ENCODE measurements around the gene SPAG17. TPM values are rescaled to one million over a fixed set of nuclear protein-coding genes. Genes with fewer than 3 reads are reported as not detected.

SPAG17 gene
- polyA plus RNA-seq, 1 of the 3 experiments (the other 2 are of a cell fraction) = not detected

DNA sequence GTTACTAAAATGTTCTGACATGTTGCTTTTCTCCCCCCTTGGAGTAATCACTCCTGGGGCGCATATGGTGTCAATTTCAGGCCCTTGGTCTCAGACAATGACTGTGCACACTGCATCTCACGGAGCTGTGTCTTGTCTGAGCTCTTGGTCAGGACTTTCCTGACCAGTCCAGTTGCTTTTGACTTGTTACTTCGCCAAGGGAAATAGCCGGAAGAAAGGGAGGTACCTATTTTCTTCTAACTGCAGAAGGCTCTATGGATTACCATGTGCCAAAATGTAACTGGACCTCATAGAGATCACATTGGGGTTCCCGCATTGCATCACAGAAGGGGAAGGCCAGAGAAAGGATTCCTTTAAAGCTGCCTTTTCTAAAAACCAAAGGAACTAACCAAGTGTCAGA lies 68.6 kb downstream of the SPAG17 start:
- peaks cover 10% of the 10 kb centered on the region; the same call in 1 of the 2 replicates for H3K27me3 ChIP-seq (ENCODE audit: insufficient read depth)
- no peaks in the 10 kb centered on the region for H3K79me2 ChIP-seq (ENCODE audit: insufficient read depth)
- no peak overlapping the region for H3K4me3 ChIP-seq (ENCODE audit: low read depth in 2 of 2, low read length in 1 of 2)
- CTCF ChIA-PET = interaction anchor here (0.6 kb wide), 1 partner anchor 500 kb away, joined by 4 read pairs; no protein-coding TSS in a partner anchor
- H2AFZ ChIP-seq (ENCODE audit: low read depth) = no peak overlapping the region
- no peak overlapping the region for H3K4me2 ChIP-seq
- H3K9me3 ChIP-seq = no peaks in the 10 kb centered on the region
- H3F3A ChIP-seq (replicated peaks; ENCODE audit: insufficient read depth) = no peaks in the 10 kb centered on the region
- no peak overlapping the region for H3K27ac ChIP-seq (ENCODE audit: low read depth in 2 of 2, low read length in 1 of 2)
- H3K9me2 ChIP-seq = no peaks in the 10 kb centered on the region
- no peak for TF ChIP-seq CHD2 (IDR thresholded peaks at IDR 0.05; ENCODE audit: low read length, partially characterized antibody)
- TF ChIP-seq EP300 (IDR thresholded peaks at IDR 0.05; ENCODE audit: borderline replicate concordance in 1 of 2, low read depth in 1 of 2, low read length in 1 of 2) = no peak
- TF ChIP-seq, protein P1, sequence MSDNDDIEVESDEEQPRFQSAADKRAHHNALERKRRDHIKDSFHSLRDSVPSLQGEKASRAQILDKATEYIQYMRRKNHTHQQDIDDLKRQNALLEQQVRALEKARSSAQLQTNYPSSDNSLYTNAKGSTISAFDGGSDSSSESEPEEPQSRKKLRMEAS (IDR thresholded peaks at IDR 0.05; ENCODE audit: low read depth) = no peak
- TF ChIP-seq, protein P2, sequence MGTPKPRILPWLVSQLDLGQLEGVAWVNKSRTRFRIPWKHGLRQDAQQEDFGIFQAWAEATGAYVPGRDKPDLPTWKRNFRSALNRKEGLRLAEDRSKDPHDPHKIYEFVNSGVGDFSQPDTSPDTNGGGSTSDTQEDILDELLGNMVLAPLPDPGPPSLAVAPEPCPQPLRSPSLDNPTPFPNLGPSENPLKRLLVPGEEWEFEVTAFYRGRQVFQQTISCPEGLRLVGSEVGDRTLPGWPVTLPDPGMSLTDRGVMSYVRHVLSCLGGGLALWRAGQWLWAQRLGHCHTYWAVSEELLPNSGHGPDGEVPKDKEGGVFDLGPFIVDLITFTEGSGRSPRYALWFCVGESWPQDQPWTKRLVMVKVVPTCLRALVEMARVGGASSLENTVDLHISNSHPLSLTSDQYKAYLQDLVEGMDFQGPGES (IDR thresholded peaks at IDR 0.05; ENCODE audit: low read depth, low read length) = no peak
- TF ChIP-seq, protein P3, sequence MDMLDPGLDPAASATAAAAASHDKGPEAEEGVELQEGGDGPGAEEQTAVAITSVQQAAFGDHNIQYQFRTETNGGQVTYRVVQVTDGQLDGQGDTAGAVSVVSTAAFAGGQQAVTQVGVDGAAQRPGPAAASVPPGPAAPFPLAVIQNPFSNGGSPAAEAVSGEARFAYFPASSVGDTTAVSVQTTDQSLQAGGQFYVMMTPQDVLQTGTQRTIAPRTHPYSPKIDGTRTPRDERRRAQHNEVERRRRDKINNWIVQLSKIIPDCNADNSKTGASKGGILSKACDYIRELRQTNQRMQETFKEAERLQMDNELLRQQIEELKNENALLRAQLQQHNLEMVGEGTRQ (IDR thresholded peaks at IDR 0.05; ENCODE audit: borderline replicate concordance, low read depth, low read length) = no peak
- no peak for TF ChIP-seq POLR2AphosphoS5 (IDR thresholded peaks at IDR 0.05; ENCODE audit: low read depth, low read length)
- TF ChIP-seq RAD21 (IDR thresholded peaks at IDR 0.05; ENCODE audit: low read length) = no peak
- TF ChIP-seq, protein P4, sequence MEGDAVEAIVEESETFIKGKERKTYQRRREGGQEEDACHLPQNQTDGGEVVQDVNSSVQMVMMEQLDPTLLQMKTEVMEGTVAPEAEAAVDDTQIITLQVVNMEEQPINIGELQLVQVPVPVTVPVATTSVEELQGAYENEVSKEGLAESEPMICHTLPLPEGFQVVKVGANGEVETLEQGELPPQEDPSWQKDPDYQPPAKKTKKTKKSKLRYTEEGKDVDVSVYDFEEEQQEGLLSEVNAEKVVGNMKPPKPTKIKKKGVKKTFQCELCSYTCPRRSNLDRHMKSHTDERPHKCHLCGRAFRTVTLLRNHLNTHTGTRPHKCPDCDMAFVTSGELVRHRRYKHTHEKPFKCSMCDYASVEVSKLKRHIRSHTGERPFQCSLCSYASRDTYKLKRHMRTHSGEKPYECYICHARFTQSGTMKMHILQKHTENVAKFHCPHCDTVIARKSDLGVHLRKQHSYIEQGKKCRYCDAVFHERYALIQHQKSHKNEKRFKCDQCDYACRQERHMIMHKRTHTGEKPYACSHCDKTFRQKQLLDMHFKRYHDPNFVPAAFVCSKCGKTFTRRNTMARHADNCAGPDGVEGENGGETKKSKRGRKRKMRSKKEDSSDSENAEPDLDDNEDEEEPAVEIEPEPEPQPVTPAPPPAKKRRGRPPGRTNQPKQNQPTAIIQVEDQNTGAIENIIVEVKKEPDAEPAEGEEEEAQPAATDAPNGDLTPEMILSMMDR (IDR thresholded peaks at IDR 0.05) = no peak
- TF ChIP-seq FOXM1 (IDR thresholded peaks at IDR 0.05; ENCODE audit: low read depth) = no peak
- TF ChIP-seq YY1 (IDR thresholded peaks at IDR 0.05; ENCODE audit: low read depth) = no peak
- TF ChIP-seq, protein P5, sequence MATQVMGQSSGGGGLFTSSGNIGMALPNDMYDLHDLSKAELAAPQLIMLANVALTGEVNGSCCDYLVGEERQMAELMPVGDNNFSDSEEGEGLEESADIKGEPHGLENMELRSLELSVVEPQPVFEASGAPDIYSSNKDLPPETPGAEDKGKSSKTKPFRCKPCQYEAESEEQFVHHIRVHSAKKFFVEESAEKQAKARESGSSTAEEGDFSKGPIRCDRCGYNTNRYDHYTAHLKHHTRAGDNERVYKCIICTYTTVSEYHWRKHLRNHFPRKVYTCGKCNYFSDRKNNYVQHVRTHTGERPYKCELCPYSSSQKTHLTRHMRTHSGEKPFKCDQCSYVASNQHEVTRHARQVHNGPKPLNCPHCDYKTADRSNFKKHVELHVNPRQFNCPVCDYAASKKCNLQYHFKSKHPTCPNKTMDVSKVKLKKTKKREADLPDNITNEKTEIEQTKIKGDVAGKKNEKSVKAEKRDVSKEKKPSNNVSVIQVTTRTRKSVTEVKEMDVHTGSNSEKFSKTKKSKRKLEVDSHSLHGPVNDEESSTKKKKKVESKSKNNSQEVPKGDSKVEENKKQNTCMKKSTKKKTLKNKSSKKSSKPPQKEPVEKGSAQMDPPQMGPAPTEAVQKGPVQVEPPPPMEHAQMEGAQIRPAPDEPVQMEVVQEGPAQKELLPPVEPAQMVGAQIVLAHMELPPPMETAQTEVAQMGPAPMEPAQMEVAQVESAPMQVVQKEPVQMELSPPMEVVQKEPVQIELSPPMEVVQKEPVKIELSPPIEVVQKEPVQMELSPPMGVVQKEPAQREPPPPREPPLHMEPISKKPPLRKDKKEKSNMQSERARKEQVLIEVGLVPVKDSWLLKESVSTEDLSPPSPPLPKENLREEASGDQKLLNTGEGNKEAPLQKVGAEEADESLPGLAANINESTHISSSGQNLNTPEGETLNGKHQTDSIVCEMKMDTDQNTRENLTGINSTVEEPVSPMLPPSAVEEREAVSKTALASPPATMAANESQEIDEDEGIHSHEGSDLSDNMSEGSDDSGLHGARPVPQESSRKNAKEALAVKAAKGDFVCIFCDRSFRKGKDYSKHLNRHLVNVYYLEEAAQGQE (IDR thresholded peaks at IDR 0.05; ENCODE audit: low read depth, low read length) = no peak
- TF ChIP-seq EZH2phosphoT487 (IDR thresholded peaks at IDR 0.05; ENCODE audit: borderline replicate concordance, low read depth) = no peak
- TF ChIP-seq, protein P6, sequence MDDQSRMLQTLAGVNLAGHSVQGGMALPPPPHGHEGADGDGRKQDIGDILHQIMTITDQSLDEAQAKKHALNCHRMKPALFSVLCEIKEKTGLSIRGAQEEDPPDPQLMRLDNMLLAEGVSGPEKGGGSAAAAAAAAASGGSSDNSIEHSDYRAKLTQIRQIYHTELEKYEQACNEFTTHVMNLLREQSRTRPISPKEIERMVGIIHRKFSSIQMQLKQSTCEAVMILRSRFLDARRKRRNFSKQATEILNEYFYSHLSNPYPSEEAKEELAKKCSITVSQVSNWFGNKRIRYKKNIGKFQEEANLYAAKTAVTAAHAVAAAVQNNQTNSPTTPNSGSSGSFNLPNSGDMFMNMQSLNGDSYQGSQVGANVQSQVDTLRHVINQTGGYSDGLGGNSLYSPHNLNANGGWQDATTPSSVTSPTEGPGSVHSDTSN (IDR thresholded peaks at IDR 0.05) = no peak
- TF ChIP-seq MEF2A (IDR thresholded peaks at IDR 0.05; ENCODE audit: borderline replicate concordance, low read depth) = no peak
- TF ChIP-seq FOSL2 (IDR thresholded peaks at IDR 0.05; ENCODE audit: borderline replicate concordance, low read depth) = no peak
- no peak for TF ChIP-seq RFX5 (IDR thresholded peaks at IDR 0.05; ENCODE audit: low read length)
- WGBS (ENCODE audit: low lambda C conversion rate) = 4% methylated on average over 5 of the region's 5 CpGs
- POLR2A ChIA-PET = no interaction called here
- DNase-seq = no peak
- H3K36me3 ChIP-seq (replicated peaks in 1 of 2; ENCODE audit: control insufficient read depth in 1 of 2, insufficient read depth in 2 of 2, low read length in 1 of 2) = no peaks in the 10 kb centered on the region
- H3K9ac ChIP-seq = no peak overlapping the region
- no peaks in the 10 kb centered on the region for H3K4me1 ChIP-seq (ENCODE audit: control insufficient read depth in 1 of 2, insufficient read depth in 2 of 2, low read depth in 1 of 2, low read length in 1 of 2)
- H4K20me1 ChIP-seq (ENCODE audit: insufficient read depth) = no peaks in the 10 kb centered on the region
